Stimulated activated CD8-positive, alpha-beta memory T cell treated with anti-CD3 and anti-CD28 coated beads, Interleukin-7, amount 100 ng/mL, for 1 hour (primary cell): ENCODE measurements around the gene DUOX1.

Experiments used
- DNase-seq, 2 donors: peaks; one replicate each; pipeline ENCODE4 v3.0.0-alpha.2; 2020; ENCODE audit warnings: low read depth in 2 of 2

DUOX1 gene

DNA sequence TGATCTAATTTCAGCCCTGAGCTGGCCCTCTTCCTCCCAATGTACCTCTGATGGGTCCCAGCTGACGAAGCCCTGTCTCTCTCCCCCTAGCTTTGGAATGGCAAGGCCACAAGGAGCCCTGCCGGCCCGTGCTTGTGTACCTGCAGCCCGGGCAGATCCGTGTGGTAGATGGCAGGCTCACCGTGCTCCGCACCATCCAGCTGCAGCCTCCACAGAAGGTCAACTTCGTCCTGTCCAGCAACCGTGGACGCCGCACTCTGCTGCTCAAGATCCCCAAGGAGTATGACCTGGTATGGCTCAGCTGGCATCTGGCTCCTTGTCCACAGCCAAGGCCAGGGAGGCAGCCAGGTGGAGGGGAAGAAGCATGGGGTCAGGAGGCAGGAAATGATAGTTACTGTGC is 14.2 kb downstream of the DUOX1 start:
- no peak for DNase-seq

DNA sequence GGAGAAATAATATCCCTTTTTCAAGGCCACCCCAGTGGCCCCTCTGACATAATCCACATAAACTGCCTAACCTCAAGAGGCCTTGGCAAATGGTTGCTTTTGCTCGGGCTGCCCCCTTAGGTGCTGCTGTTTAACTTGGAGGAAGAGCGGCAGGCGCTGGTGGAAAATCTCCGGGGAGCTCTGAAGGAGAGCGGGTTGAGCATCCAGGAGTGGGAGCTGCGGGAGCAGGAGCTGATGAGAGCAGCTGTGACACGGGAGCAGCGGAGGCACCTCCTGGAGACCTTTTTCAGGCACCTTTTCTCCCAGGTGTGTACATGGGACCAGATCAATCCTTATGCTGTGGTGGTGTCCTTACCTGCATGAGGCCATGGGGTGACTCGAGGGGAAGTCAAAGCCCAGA is 15.0 kb downstream of the DUOX1 start:
- no peak for DNase-seq

DNA sequence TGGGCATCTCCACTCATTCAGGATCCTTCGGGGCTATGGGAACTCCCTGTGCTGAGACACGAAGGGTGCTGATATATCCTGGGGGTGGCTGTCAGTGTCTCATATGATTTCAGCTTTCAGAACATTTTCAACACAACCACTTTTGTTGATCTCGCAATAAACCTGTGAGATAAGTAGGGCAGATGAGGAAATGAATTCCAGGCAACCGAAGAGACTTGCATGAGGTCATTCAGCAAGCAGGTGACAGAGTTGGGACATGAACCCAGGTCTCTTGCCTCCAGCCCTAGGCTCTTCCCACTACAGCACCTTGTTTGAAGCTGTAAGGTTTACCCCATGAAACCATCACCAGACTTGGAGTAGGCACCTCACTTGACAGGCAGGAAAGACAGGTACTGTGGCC is 16.6 kb downstream of the DUOX1 start:
- DNase-seq, result no peak

DNA sequence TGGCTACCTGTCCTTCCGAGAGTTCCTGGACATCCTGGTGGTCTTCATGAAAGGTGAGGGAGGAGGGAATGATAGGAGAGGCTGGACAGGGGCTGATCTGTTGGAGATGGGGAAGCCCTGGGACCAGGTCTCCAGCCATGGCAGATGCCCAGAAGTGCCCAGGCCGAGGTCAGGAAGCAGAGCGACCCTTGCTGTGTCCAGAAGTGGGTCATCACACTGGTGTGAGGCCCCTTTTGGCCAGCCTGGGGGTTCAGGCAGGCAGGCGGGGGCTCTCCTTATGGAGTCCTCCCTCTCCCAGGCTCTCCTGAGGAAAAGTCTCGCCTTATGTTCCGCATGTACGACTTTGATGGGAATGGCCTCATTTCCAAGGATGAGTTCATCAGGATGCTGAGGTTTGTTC is 17.8 kb downstream of the DUOX1 start:
- DNase-seq, result no peak

DNA sequence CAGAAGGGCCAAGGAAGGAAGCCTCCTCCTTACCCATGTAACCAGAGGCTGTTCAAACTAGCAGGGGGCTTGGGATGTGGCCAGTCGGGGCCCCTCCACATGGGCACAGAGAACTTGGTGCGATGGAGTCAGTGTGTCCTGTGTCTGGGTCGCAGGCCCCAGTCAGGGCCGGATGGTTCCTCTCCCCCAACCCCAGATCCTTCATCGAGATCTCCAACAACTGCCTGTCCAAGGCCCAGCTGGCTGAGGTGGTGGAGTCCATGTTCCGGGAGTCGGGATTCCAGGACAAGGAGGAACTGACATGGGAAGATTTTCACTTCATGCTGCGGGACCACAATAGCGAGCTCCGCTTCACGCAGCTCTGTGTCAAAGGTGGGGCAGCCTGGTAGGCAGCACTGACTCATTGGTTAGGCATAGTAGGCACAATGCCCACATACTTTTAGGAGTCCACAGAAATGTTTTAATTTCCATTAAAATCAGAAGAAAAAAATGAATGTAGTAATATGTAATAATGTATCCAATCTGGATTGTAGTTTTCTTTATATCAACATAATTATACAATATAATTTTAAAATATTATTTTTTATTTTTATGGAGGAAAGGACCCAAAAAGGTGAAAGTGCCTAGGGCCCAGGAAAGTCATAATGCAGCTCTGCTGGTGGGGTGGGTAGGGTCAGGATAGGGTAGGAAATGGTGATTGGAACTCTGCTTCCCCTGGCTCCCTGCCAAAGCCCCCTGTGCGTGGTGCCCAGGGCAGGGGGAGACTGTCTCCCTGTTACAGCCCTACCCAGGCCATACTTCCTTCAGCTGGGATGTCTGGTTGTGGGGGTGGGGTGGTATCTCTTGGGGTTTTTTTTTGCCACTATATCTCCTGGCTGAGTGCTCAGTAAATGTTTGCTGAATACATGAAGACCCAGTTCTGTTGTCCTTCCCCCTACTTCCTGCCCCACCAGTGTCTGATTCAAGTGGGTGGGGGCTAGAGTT is 18.6 kb downstream of the DUOX1 start:
- DNase-seq, result no peak

DNA sequence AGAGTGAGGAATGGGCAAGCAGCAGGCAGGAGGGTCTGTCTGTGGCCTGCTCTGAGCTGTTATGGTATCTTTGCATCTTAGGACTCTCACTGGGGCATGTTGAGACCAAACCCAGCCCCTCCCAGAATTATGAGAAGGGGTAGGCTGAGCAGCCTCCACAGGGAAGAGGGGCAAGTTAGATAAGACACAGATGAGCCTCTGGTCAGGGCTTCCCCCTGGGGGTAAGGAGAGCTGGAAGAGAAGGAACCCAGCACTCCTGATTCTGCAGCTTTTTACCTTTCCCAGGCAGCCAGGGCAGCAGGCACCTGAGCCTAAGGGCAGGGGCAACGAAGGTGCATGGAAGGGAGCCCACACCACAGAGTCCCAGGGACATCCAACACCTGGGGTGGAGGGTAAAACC is 19.3 kb downstream of the DUOX1 start:
- DNase-seq, result no peak

DNA sequence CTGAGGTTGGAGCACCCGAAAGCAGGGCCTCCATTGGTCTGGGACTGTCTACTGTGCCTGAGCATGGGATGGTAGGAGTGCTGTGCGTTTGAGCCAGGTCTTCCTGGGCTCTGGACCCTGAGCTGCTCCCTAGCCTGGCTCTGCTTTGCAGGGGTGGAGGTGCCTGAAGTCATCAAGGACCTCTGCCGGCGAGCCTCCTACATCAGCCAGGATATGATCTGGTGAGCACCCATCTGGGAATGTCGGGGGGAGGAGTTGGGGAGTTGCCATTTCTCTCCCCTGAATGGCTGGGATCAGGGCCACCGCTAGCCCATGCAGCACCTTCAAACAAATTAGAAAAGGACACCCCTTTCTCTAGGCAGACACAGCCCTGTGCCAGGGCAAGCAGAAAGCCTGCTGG is 20.7 kb downstream of the DUOX1 start:
- no peak for DNase-seq

DNA sequence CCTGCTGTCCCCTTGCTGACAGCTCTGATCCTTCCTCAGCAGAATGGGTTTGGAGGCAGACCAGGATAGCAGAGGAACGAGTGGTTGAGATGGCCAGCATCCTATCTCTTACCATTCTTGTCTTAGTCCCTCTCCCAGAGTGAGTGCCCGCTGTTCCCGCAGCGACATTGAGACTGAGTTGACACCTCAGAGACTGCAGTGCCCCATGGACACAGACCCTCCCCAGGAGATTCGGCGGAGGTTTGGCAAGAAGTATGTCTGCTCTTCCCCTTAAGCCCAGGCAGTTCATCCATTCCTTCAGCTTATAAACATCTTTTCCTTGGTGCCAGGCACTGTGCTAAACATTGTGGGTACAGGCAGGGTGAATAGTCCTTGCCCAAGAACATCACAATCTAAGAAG is 21.2 kb downstream of the DUOX1 start:
- DNase-seq, result no peak

DNA sequence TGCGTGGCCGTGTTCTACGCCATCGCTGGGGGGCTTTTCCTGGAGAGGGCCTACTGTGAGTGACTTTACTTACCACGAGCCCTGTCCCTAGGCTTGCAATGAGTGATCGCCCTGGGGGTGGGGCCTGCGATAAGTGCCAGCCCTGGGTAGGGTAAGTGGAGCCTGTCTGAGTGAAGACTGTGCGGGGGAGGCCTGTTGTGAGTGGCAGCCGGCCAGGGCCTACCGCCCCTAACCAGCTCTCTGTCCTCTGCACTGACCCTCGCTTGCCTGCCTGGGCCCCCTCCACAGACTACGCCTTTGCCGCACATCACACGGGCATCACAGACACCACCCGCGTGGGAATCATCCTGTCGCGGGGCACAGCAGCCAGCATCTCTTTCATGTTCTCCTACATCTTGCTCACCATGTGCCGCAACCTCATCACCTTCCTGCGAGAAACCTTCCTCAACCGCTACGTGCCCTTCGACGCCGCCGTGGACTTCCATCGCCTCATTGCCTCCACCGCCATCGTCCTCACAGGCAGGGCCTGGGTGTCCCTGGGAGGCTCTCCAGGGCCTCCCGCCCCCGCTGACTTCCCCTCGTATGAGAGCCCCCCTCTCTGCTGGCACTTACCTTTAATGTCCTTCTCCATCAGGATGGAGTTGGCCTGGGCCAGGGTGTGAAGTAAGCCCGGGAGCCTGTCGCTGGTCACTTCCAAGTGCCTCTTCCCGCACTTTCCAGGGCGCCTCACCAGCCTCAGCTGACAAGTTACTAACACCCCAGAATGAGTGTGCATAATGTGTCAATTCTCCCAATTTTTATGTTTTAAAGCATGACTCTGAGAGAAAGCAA is 22.4 kb downstream of the DUOX1 start:
- DNase-seq, result no peak

DNA sequence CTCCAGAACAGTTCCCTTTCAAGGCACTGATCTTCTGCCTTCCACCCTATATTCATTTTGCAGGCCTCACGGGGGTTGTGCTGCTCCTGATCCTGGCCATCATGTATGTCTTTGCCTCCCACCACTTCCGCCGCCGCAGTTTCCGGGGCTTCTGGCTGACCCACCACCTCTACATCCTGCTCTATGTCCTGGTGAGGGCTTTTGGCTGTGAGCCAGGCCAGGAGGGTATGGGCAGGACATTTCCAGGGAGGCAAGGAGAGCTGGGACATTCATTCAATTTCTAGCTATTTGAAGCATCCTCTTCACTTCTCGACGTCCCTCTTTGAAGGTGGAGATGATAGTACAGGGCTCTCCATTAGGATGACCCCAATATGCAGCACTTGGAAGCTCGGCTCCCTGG is 25.9 kb downstream of the DUOX1 start:
- no peak for DNase-seq

DNA sequence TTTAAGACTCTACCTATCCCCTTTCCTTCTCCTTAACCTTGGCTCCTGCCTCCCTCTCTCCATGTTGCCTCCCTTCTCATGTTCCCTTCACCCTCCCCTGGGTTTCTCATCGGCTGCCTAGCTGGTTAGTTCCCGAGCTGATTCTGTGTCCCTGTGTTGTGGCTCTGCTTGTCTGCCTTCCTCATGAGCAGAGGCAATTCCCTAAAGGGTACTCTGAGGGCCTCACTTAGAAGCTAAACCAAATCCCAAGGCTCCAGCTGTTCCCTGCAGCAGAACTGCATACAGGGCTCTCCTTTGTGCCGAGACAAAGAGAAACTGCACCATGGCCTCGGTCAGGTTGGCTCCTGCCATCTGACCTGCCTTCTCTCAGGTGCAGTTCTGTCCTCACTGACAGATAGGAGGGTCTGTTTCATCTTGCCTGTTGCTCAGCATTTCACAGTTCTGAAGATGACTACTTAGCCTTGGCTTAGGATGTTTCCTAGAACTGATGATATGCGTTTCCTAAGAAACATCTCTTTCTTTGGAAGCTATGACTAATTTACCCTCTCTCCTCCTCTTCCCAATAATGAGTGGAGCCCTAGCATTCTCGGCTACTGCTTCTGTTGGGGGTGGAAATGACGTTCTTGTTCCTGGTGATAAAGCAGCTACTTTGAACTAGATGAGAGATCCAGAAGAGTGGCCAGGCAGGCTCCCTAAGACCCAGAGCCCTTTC is 27.1 kb downstream of the DUOX1 start:
- DNase-seq, result no peak

DNA sequence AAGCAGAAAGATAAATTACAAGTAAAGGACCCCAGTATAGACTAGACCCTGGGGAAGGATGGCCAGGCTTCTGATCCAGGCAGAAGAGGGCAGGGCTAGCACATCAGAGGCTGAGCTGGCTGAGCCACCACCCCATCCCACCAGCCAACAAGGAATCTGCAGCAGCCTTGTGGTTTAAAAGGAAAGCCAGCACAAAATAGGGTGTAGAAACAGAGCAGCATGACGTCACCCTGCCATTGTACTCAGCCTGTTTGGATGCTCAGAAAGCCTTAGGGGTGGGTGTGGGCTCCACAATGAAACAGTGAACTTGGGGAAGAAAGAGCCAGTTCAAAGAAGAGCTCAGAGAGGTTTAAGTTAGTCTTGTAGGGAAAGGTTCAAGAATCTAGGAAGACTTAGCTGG is 28.2 kb downstream of the DUOX1 start:
- DNase-seq, result no peak

DNA sequence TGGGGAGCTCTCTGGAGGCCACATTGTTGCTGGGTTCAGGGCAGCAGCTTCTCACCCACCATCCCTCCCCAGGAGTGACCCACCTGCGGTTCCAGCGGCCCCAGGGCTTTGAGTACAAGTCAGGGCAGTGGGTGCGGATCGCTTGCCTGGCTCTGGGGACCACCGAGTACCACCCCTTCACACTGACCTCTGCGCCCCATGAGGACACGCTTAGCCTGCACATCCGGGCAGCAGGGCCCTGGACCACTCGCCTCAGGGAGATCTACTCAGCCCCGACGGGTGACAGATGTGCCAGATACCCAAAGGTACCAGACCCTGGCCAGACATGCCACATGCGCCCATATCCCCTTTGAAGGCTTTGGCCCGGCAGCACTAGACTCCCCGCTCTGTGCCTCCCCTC is 31.9 kb downstream of the DUOX1 start:
- no peak for DNase-seq

DNA sequence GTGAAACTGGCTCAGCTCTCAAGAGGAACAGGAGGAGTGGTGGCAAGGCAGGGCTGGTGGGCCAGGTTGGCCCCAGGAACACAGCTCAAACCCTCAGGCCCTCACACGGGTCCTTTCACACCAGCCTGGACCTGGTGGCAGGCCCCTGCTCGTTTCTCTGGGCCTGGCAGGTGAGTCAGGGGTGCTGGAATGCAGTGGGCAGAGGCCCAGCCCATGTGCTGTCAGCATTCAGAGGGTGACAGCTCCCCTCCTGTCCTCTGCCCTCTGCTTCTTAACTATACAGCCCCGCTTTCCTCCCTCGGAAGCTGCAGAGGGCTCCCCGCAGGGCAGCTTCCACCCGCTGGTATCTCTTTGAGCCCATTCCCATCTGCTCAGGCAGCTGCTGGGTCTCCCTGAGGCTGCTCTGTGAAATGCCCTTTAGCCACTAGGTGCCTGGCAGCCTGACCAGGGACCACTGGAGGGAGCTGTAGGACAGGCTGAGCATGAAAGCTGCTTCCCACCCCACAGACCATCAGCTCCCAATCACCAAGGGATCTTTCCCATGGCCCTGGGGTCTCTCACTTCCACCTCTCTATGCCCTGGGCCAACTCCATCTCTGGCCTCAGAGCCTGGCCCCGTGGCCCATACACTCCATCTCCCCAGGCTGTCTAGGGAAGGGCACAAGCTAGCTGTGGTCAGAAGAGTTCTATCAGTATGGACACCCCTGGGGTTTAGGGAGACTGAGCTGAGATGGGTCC is 33.1 kb downstream of the DUOX1 start:
- DNase-seq, result peak; percentile 30 to 32

DNA sequence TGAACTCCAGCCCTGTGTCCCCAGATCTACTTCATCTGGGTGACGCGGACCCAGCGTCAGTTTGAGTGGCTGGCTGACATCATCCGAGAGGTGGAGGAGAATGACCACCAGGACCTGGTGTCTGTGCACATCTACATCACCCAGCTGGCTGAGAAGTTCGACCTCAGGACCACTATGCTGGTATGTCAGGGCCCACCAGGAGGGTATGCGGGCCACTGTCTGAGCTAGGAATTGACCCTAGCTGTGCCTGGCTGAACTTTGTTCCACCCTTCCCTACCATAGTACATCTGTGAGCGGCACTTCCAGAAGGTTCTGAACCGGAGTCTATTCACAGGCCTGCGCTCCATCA is 33.7 kb downstream of the DUOX1 start:
- no peak for DNase-seq

DNA sequence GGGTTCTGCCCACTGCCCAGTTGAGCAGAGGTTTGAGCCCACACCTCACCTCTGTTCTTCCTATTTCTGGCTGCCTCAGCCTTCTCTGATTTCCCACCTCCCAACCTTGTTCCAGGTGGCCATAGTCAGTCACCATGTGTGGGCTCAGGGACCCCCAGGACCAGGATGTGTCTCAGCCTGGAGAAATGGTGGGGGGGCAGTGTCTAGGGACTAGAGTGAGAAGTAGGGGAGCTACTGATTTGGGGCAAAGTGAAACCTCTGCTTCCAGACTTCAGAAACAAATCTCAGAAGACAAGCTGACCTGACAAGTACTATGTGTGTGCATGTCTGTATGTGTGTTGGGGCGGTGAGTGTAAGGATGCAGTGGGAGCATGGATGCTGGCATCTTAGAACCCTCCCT is 35.1 kb downstream of the DUOX1 start:
- no peak for DNase-seq

DNA sequence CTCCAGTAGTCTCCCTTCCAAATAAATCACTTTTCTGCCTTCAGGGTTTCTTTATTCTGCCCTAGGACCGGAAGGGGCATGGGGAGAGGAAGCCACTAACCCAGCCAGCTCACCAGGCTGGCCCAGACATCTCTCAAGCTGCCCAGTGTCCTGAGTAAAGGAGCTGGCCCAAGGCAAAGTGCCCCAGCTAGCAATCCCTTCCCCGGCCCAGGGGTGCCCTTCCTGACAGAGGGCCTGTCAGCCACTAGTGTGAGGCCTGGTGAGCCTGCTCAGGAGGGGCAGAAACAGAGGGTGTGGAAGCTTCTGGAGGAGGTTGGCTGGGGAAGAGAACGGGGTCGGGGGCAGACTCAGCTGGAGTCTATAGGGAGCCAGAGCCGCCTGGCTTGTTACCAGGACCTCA is 35.7 kb downstream of the DUOX1 start:
- DNase-seq, result no peak

DNA sequence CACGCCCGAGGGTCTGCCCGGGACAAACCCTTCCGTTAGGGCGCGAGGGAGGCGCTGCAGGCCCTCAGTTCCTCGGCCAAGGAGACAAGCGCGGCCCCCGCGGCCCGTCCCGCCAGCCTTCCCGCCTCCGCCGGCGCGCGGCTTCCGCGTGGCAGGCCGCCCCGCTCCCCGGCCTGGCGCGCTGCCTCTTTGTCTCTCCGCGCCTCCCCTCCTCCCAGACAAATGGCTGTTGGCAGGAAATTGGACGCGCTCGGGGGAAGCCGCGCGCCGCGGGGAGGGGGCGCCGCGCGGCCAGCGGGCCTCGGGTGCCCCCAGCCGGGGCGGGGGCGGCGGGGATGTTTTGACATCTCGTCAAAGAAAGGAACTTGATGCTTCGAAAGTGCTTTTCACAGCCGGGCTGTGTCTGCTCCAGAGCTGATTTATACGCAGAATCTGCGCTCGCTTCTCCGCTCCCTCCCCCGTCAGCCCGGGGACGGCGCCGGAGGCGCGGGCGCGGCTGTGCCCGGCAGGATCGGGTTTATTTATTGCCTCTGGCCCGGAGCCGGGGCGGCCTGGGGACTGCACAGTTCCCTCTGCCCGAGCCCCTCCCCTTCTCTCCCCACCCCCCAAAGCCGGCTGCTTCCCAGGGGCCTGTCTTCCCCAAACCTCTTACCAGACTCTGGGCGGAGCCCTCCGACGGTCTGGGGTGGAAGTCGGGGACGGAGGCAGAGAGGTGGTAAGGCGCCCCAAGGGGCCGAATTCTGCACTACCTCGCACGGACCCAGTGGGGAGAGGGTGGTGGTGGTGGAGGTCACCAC is 37.2 kb downstream of the DUOX1 start:
- peak; percentile 56 to 66 for DNase-seq

DNA sequence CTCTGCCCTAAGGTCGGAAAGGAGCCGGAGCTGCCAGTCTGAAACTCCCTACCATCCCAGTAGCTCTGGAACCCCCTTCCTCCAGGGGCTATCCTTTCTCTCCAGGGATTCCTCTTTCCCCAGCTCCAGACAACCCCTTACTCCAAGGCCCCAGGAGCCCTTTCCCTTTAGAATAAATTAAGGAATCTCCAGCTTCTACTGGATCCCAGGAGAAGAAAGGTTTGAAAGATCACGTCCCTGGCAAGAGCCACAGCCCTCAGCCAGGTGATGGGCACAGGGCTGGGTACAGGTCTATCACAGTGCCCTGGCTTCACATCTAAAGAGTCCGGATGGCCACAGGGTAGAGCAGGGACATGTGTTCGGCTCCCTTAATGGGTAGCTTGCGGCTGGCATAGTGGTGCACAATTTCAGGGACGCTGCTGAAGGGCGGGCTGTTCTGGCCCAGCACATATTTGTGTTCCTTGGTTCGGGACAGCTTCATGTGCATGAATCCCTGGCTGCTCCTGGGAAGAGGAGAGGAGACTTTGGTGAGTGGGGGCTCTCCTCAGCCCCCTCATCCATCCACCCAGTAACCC is 37.9 kb downstream of the DUOX1 start:
- DNase-seq, result no peak

DNA sequence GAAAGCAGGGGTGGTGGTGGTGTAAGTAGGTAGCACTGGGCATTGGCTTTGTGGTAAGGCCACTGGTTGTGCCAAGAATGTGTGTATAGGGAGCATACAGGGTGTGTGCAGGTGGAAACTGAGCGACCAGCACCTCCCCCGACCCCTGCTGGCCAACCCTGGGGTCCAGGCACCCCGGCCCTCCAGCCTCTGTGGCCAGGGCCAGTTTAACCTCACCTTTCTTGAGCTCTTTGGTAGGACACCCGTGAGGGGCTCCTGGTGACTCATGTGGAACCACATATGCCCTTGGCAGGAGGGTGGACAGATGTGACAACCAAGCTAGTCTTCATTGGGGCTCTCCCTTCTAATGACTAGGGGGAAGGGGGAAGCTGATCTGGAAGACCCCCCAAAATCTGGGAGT is 38.5 kb downstream of the DUOX1 start:
- no peak for DNase-seq
